ENCODE results near the gene DGKB.

DGKB gene

DNA sequence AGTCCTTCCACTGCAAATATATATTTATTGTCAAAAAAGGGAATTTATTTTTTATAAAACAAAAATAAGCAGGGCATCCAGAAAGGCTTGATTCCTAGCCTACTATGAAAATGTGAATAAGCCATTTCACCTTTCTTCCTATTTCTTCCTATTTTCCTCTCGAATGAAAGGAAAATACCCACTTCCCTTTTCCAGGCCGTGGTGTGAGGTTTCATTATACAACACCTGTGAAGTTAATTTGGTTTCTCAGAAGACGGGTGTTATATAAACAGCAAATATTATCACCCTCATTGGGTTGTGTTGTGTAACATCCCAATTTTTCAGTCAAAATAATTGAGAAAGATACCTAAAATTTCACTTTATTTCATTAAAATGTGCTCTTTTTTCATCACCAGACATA lies 214.3 kb downstream of the DGKB start:
- DNase-seq (ENCODE audit: low read depth), result no peak

DNA sequence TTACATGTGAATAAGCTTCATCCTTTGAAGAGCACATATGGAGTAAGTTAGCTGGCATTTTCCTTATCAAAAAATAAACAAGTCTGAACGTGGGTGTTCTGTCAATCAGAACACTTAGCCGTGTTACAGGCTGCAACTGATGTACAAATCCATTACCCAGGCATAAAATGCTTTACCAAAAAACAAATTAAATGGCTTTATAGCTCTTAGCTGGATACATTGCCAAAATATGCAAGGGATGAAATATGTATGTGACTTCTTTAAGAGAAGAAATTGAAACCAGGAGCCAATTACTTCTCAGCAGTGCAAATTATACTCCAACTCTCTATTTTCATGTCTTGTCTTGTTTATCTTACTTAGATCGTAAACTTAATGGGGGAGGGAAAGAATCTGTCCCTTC lies 214.8 kb downstream of the DGKB start:
- no peak for DNase-seq (ENCODE audit: low read depth)

DNA sequence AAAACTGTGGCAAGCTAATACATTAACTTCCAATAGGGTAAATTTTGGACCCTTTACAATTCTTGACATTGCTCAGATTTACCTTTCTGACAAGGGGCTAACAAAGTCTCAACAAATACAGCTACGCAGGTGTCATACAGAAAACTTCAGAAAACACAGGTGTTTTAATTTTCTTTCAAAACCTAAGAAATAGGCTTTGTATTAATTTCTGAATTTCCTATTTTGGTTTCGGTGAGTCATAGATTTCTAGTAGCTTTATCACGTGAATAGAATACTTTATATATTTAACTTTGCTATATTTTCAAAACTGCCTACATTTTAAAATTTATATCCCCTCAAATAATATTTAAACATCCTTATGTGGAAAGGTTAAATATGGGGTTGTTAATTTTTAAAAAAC lies 215.3 kb downstream of the DGKB start:
- DNase-seq (ENCODE audit: low read depth), result no peak

- no peak for DNase-seq (ENCODE audit: low read depth)
These were observed 217.4 kb downstream of the DGKB start for GRCh38 chr7:14685167-14685566.

- DNase-seq (ENCODE audit: low read depth), result no peak
These were observed 219.6 kb downstream of the DGKB start for GRCh38 chr7:14682910-14683465.

- DNase-seq (ENCODE audit: low read depth), result no peak
These were observed 225.7 kb downstream of the DGKB start for GRCh38 chr7:14676896-14677295.

GRCh38 chr7:14673202-14673601 lies 229.3 kb downstream of the DGKB start:
- no peak for DNase-seq (ENCODE audit: low read depth)

GRCh38 chr7:14666913-14667312 lies 235.6 kb downstream of the DGKB start:
- DNase-seq (ENCODE audit: low read depth), result no peak

DNA sequence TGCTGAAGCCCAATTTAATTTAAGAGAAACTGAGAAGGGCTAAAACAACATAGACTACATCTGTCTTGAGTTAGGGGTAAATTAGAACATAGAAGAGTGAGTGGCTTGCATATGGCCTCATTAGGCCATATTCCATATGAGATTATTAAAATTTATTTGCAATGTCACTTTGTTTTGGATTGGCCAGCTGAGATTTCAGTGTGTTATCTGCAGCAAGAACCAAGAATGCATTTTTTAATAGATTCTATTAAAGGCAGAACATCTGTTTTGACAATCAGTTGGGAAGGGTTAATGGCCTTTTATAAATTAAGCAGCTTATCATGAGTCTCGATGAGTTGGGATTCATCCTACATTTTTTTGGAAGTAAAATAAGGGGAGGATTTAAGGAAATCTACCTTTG lies 236.2 kb downstream of the DGKB start:
- DNase-seq (ENCODE audit: low read depth), result no peak

DNA sequence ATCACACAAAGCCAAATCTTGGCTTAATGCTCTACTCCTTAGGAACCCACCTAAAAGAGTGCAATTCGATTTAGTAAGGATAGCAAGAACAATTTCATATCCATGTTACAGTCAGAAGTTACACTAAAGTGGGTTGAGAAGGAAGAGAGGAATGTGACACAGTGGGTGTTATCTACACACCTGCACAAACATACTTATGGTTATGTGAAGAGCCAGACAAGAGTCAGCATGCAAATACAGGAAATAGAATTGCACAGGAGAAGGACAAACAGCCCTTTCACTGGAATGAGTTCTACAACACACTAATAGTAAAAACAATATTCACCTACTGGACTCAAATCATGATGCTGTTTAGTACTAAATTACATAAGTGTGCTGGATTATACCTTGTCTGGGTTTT lies 262.8 kb downstream of the DGKB start:
- DNase-seq (ENCODE audit: low read depth), result no peak

DNA sequence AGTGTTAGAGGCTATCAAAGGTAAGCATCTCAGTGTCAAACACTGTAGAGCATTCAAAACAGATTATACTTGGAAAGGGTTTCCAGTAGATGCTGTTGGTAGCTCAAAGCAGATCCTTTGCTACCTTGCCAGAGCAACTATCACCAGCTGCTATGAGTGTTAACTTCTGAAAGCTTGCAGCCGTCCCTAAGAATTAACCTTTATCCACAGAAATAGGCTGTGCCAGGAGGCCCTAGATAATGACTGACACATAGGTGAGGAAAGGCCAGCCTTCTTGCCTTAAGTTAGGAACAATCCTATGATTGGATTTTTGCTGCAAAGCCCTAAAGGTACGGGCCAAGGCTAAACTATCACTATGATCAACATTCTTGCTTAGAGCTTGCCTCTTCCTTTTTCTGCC lies 263.2 kb downstream of the DGKB start:
- DNase-seq (ENCODE audit: low read depth), result no peak

DNA sequence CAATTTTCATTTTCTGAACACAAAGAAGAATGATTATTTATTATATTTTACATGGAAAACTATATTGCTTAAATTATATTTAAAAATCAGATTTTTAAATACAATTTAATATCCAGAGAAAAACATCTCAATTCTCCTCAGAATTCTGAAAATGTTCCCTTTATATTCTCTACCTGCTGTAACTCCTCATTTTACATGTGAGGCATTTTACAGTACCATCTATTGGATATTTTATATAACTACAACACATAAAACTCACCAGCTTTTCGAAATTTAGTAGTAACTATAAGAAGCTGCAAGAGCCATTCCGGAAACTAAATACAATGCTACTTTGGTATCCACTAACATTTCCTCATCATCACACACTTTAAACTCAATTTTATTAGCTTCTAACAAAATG lies 264.6 kb downstream of the DGKB start:
- no peak for DNase-seq (ENCODE audit: low read depth)

GRCh38 chr7:14635955-14636354 lies 266.6 kb downstream of the DGKB start:
- DNase-seq (ENCODE audit: low read depth), result no peak

DNA sequence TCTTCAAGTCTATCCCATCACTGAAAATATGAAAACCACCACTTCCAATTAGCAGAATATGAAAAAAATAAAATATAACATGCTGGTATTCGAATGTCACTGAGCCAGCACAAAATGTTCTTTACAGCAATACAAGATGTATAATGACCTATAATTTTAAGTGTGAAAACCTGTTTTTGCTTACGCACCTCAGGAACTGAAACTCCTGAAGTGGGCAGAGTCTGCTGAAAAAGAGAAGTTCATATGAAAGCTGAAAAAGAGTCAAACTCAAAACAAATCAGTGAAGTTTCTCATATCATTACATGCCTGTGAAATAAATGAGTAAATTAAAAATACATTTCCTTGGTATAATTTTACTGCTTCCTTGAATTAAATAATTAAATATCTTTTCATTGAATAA lies 272.5 kb downstream of the DGKB start:
- no peak for DNase-seq (ENCODE audit: low read depth)

GRCh38 chr7:14628516-14628915 lies 274.0 kb downstream of the DGKB start:
- no peak for DNase-seq (ENCODE audit: low read depth)

DNA sequence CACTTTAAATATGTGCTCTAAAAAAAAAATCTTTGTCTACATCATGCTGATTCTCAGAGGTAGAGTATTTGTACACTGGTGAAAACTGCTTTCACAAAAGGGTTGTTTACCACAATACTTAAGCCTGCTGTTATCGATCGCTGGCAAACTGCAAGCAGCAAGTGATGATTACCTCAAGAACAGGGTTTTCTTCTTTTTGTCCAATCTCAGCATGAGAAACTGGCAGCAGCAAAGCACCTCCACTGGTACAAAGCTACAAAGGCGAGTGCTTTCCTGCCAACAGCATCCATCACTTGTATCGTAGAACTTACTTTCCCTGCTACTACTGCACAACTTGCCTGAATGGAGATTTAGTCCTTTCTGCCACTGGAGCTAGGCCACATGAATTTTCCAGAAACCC lies 276.5 kb downstream of the DGKB start:
- no peak for DNase-seq (ENCODE audit: low read depth)

DNA sequence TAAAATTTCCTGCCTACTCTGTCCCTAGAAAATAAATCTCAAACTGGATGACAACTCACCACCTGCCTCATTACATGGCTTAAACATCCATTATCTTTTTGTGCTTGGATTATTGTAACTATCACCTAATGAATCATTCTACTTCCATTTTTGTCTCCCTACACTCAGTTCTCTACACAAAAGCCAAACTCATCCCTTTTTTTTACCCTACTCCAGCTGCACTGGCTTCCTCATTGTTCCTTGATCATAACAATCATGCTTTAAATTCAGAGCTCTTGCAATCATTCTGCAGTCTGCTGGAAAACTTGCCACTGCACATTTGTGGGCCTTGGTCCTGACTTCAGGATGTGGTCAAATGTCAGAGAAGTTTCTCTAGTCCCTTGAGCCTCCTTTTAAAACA lies 280.0 kb downstream of the DGKB start:
- DNase-seq (ENCODE audit: low read depth), result no peak

- DNase-seq (ENCODE audit: low read depth), result no peak
These were observed 296.4 kb downstream of the DGKB start for GRCh38 chr7:14606101-14606500.

- no peak for DNase-seq (ENCODE audit: low read depth)
These were observed 297.9 kb downstream of the DGKB start for GRCh38 chr7:14604606-14605005.

GRCh38 chr7:14602851-14603250 lies 299.7 kb downstream of the DGKB start:
- DNase-seq (ENCODE audit: low read depth), result no peak

- no peak for DNase-seq (ENCODE audit: low read depth)
These were observed 301.7 kb downstream of the DGKB start for GRCh38 chr7:14600766-14601367.

- no peak for DNase-seq (ENCODE audit: low read depth)
These were observed 303.6 kb downstream of the DGKB start for GRCh38 chr7:14598978-14599377.

- DNase-seq (ENCODE audit: low read depth), result no peak
These were observed 306.1 kb downstream of the DGKB start for GRCh38 chr7:14596421-14596820.

GRCh38 chr7:14590206-14590605 lies 312.3 kb downstream of the DGKB start:
- DNase-seq (ENCODE audit: low read depth), result no peak

DNA sequence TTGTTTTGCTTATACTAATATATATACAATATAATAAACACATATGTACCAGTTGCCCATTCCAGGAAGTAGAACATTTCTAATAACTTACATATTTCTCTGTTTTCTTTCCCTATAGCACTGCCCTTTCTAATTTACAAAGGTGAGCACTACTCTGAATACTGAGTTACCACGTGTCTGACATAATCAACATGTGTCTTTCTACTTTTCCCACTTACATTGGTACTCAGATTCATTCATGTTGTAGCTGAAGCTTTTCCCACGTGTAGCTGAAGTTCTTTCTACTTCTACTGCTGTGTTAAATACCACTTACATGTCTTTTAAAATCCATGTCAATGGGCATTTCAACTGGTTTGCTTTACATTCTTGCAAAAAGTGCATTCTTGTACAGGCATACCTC lies 317.3 kb downstream of the DGKB start:
- DNase-seq (ENCODE audit: low read depth), result no peak
